Measurements from ENCODE around the gene PTPRG. TPM values are rescaled to one million over a fixed set of nuclear protein-coding genes. Genes with fewer than 3 reads are reported as not detected.

The PTPRG gene
- total RNA-seq, 1 experiment from 2014 or later = 0.74 TPM

DNA sequence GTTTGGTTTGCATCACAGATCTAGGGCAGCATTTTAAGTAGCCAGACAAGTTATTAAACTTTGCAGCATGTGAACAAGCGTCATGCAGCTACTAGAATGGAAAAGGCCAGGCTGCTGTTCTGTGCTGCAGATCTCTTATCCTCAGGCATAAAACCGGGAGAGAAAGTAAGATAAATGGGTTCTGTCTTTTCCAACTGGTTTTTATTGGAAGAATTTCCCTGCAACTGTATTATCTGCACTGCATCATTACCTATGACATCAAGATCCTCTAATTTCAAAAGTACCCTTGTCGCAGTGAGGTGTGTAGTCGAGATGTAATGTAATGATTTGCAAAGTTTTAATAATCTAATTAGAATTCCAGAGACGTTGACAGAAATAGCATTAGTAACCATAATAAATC is 571.6 kb downstream of the PTPRG start:
- no peak overlapping the region for H3K27ac ChIP-seq (ENCODE audit: low read length)
- no peak overlapping the region for H3K4me3 ChIP-seq (ENCODE audit: low read depth in 2 of 2, low read length in 2 of 2)
- DNase-seq (ENCODE audit: low read depth, low spot score) = no peak
- intact Hi-C loops (cut with micrococcal nuclease; ENCODE audit: unreplicated experiment) (no loop called here), in situ Hi-C loops (cut with HindIII; ENCODE audit: low pct_unique_long_range_greater_than_20kb, low sequenced_read_pairs) (no loop called here)
- no peaks in the 10 kb centered on the region for H3K36me3 ChIP-seq (ENCODE audit: control insufficient read depth, insufficient read depth, low read length)
- CTCF ChIA-PET = no interaction called here
- no TSS peak for BruUV-seq (replicated peaks)
- POLR2A ChIA-PET = no interaction called here
- no peaks in the 10 kb centered on the region for H3K27me3 ChIP-seq (ENCODE audit: control insufficient read depth, insufficient read depth, low read length)
- no peaks in the 10 kb centered on the region for H3K9me3 ChIP-seq (ENCODE audit: control insufficient read depth, insufficient read depth, low read depth, low read length)
- H3K4me1 ChIP-seq (ENCODE audit: control insufficient read depth, insufficient read depth, low read length) = no peaks in the 10 kb centered on the region
- ATAC-seq = no peak
- TF ChIP-seq SIN3A (IDR thresholded peaks at IDR 0.05; ENCODE audit: borderline replicate concordance, insufficient read depth, low read depth, low read length) = no peak
- no peak for TF ChIP-seq POLR2AphosphoS5 (IDR thresholded peaks at IDR 0.05; ENCODE audit: low read depth, low read length)
- no peak for TF ChIP-seq TCF7L2 (IDR thresholded peaks at IDR 0.05; ENCODE audit: low read depth, low read length)
- TF ChIP-seq, protein P1, sequence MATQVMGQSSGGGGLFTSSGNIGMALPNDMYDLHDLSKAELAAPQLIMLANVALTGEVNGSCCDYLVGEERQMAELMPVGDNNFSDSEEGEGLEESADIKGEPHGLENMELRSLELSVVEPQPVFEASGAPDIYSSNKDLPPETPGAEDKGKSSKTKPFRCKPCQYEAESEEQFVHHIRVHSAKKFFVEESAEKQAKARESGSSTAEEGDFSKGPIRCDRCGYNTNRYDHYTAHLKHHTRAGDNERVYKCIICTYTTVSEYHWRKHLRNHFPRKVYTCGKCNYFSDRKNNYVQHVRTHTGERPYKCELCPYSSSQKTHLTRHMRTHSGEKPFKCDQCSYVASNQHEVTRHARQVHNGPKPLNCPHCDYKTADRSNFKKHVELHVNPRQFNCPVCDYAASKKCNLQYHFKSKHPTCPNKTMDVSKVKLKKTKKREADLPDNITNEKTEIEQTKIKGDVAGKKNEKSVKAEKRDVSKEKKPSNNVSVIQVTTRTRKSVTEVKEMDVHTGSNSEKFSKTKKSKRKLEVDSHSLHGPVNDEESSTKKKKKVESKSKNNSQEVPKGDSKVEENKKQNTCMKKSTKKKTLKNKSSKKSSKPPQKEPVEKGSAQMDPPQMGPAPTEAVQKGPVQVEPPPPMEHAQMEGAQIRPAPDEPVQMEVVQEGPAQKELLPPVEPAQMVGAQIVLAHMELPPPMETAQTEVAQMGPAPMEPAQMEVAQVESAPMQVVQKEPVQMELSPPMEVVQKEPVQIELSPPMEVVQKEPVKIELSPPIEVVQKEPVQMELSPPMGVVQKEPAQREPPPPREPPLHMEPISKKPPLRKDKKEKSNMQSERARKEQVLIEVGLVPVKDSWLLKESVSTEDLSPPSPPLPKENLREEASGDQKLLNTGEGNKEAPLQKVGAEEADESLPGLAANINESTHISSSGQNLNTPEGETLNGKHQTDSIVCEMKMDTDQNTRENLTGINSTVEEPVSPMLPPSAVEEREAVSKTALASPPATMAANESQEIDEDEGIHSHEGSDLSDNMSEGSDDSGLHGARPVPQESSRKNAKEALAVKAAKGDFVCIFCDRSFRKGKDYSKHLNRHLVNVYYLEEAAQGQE (IDR thresholded peaks at IDR 0.05; ENCODE audit: insufficient read depth in 1 of 2, low read depth in 2 of 2, low read length in 1 of 2) = no peak
- TF ChIP-seq, protein P2, sequence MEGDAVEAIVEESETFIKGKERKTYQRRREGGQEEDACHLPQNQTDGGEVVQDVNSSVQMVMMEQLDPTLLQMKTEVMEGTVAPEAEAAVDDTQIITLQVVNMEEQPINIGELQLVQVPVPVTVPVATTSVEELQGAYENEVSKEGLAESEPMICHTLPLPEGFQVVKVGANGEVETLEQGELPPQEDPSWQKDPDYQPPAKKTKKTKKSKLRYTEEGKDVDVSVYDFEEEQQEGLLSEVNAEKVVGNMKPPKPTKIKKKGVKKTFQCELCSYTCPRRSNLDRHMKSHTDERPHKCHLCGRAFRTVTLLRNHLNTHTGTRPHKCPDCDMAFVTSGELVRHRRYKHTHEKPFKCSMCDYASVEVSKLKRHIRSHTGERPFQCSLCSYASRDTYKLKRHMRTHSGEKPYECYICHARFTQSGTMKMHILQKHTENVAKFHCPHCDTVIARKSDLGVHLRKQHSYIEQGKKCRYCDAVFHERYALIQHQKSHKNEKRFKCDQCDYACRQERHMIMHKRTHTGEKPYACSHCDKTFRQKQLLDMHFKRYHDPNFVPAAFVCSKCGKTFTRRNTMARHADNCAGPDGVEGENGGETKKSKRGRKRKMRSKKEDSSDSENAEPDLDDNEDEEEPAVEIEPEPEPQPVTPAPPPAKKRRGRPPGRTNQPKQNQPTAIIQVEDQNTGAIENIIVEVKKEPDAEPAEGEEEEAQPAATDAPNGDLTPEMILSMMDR (IDR thresholded peaks at IDR 0.05) = no peak

DNA sequence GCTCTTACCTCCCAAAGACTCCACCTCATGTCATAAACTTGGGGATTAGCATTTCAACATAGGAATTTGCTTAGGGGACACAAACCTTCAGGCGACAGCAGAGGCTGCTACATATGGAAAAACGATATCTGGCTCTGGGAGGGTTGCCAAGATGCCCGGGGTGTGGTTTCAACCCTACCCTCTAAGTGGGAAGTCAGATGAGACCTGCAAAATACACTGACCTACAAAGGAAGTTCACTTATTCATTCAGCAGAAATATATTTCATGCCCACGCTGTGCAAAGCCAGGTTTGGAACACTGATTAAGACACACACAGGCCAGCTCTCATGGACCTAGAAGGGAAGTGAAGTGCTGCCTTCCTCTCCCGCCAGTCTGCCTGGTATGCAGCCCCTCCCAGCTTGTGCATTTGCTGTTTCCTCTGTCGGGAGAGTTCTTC is 572.7 kb downstream of the PTPRG start:
- no peak overlapping the region for H3K4me3 ChIP-seq (ENCODE audit: low read depth in 2 of 2, low read length in 2 of 2)
- DNase-seq (ENCODE audit: low read depth, low spot score) = no peak
- in situ Hi-C loops (cut with HindIII; ENCODE audit: low pct_unique_long_range_greater_than_20kb, low sequenced_read_pairs) = no loop called here
- POLR2A ChIA-PET = no interaction called here
- BruUV-seq (replicated peaks) = no TSS peak
- TF ChIP-seq SIN3A (IDR thresholded peaks at IDR 0.05; ENCODE audit: borderline replicate concordance, insufficient read depth, low read depth, low read length) (no peak), POLR2AphosphoS5 (IDR thresholded peaks at IDR 0.05; ENCODE audit: low read depth, low read length) (no peak), TCF7L2 (IDR thresholded peaks at IDR 0.05; ENCODE audit: low read depth, low read length) (no peak)
- TF ChIP-seq, protein P2 (IDR thresholded peaks at IDR 0.05) = no peak
- TF ChIP-seq, protein P1 (IDR thresholded peaks at IDR 0.05; ENCODE audit: insufficient read depth in 1 of 2, low read depth in 2 of 2, low read length in 1 of 2) = no peak
- H3K9me3 ChIP-seq (ENCODE audit: control insufficient read depth, insufficient read depth, low read depth, low read length) = no peaks in the 10 kb centered on the region
- intact Hi-C loops (cut with micrococcal nuclease; ENCODE audit: unreplicated experiment) = no loop called here
- ATAC-seq = no peak
- CTCF ChIA-PET = no interaction called here
- no peak overlapping the region for H3K27ac ChIP-seq (ENCODE audit: low read length)
- no peaks in the 10 kb centered on the region for H3K36me3 ChIP-seq (ENCODE audit: control insufficient read depth, insufficient read depth, low read length)
- no peaks in the 10 kb centered on the region for H3K4me1 ChIP-seq (ENCODE audit: control insufficient read depth, insufficient read depth, low read length)
- no peaks in the 10 kb centered on the region for H3K27me3 ChIP-seq (ENCODE audit: control insufficient read depth, insufficient read depth, low read length)

All from Panc1 (cell line).